Heart right ventricle (tissue), 16 donors: Measurements from ENCODE around the gene PAQR5. TPM values are rescaled to one million over a fixed set of nuclear protein-coding genes. Genes with fewer than 3 reads are reported as not detected.
A peak's percentile ranks its signal among the peaks of the same experiment; 100 is the strongest.

Experiments used
- ATAC-seq, 8 donors: fragments of 200-7000 bp; cut with Tn5 transposase; one replicate each; pipeline ENCODE4 v1.9.1; 2020; ENCODE audit warnings: mild to moderate bottlenecking in 8 of 8, moderate library complexity in 8 of 8, moderate number of reproducible peaks in 1 of 8
- DNase-seq, 2 donors: peaks; one replicate each; pipeline ENCODE4 v3.0.0-alpha.2; 2020
- H3K27ac ChIP-seq, 10 donors: fragments of 200-600 bp; sonication (generic) in 2 of 10; one replicate each; pipeline versions ENCODE4 v1.5.0 to v1.8.0; 2020 to 2022; ENCODE audit warnings: mild to moderate bottlenecking in 3 of 10
- H3K27me3 ChIP-seq, 7 donors: fragments of 200-600 bp; one replicate each; pipeline ENCODE4 v1.8.0; 2021 to 2022; ENCODE audit warnings: mild to moderate bottlenecking in 2 of 7
- H3K36me3 ChIP-seq, 9 donors: fragments of 200-600 bp; sonication (generic) in 1 of 9; one replicate each; pipeline versions ENCODE4 v1.5.0 to v1.8.0; 2020 to 2022; ENCODE audit warnings: mild to moderate bottlenecking in 2 of 9
- H3K4me1 ChIP-seq, 9 donors: fragments of 200-600 bp; sonication (generic) in 1 of 9; one replicate each; pipeline versions ENCODE4 v1.5.0 to v1.8.0; 2020 to 2022; ENCODE audit warnings: mild to moderate bottlenecking in 4 of 9
- H3K4me3 ChIP-seq, 10 donors: fragments of 200-600 bp; sonication (generic) in 2 of 10; one replicate each; pipeline versions ENCODE4 v1.5.0 to v1.8.0; 2020 to 2022; ENCODE audit warnings: mild to moderate bottlenecking in 7 of 10, moderate library complexity in 2 of 10
- H3K9me3 ChIP-seq, 11 donors: fragments of 200-600 bp in 10 of 11; sonication (generic) in 2 of 11; one replicate each; pipeline versions ENCODE4 v1.5.0 to v1.8.0; 2013 to 2022; ENCODE audit warnings: mild to moderate bottlenecking in 2 of 11, control low read depth in 1 of 11, moderate library complexity in 1 of 11
- CTCF ChIP-seq, 9 donors: fragments of 200-600 bp; sonication (generic) in 2 of 9; IDR thresholded peaks; one replicate each; pipeline versions ENCODE4 v1.5.0 to v1.8.0; 2021 to 2022; ENCODE audit warnings: antibody characterized with exemption in 9 of 9, mild to moderate bottlenecking in 5 of 9, moderate library complexity in 1 of 9
- WGBS, 2 donors: extraction: QIAGEN DNeasy Blood & Tissue Kit; methylation state at CpG; one replicate each; pipeline ENCODE4 v1.1.7; 2013; ENCODE audit warnings: inconsistent platforms in 1 of 2; 5-methylcytosine and 5-hydroxymethylcytosine counted together
- intact Hi-C, 10 donors: fragments of 100-400 bp; cut with DNase I; formaldehyde crosslinking; loops; one replicate each; pipeline versions ENCODE4 v1.11.1 to v1.14.2; 2022
- long read RNA-seq, 3 donors: library from polyadenylated mRNA; unstranded; transcript quantifications; one replicate each; pipeline ENCODE4 v2.0.0, GENCODE V29; 2020 to 2021
- polyA plus RNA-seq, 2 donors: library from polyadenylated mRNA; stranded (reverse); fragments of 200-250 nt; gene quantifications; one replicate each; pipeline ENCODE4 v1.2.3, GENCODE V29; 2013
- total RNA-seq, 10 donors: library from RNA; stranded (reverse); fragmentation: NEBNext Ultra II Directional in 3 of 10; extraction: Animal tissue kit (Norgen Biotek cat#: 25700) in 3 of 10; gene quantifications; one replicate each; pipeline versions ENCODE4 v1.2.1 to v1.2.4, GENCODE V29; 2021 to 2023
- donor health status: Arrhythmogenic right ventricular cardiomyopathy.
- donor health status: ischemic (EF 13 %, LVEDD 7.1; RV severe dilation, severe dysfunction).
- donor health status: healthy with polysubstance abuse.
- donor health status: DM: no; HTN: yes; CAD: no.
- donor health status: DM: no; HTN: no; CAD: no.
- donor health status: ischemic (EF 25% LVEDD 6.9; RV normal size, moderate dysfunction).
- donor health status: ischemic (EF 25% LVEDD 5.7; RV mildly dilated, moderate dysfunction).
- donor health status: healthy.
- donor health status: DM: yes; HTN: yes; CAD: no.
- donor health status: Ischemic cardiomyopathy.
- donor health status: ischemic (EF 35%, LVEDD 5.7; RV mildly dilated, moderate dysfunction).
- donor health status: nonischemic (EF 11% LVEDD 7.7; RV severe dilation, severe dysfunction).
- donor health status: DM: yes; HTN: yes; CAD: no.
- donor health status: PGD.
- donor health status: ischemic (EF 29% LVEDD 5.4; RV normal size, mild dysfunction).
- donor health status: nonischemic (EF 23%, LVEDD 6.1; RV moderate dilation, normal function).

PAQR5 gene
- total RNA-seq = under 1 TPM; 0.32 to 0.97 (median 0.60) TPM
- polyA plus RNA-seq = 1 to 10 TPM in 1 of 2 donors, under 1 TPM in 1; 0.52 to 1.0 TPM
- long read RNA-seq, donor 1 = 0 reads
- long read RNA-seq, donor 2, partial matches to known transcripts = 1 of 2 reads
- long read RNA-seq, donor 2, other reads (novel, unspliced or antisense) = 1 of 2 reads
- long read RNA-seq, donor 3, partial matches to known transcripts = 1 of 1 reads
- long read RNA-seq, donor 3, other reads (novel, unspliced or antisense) = 0 of 1 reads

- ATAC-seq (peak; percentile 73 to 88 (median 82)), DNase-seq (peak; percentile 19 to 40)
- peak within 1 kb of the TSS; percentile 21 to 72 (median 60) for H3K4me3 ChIP-seq
- no peak for TF ChIP-seq CTCF (IDR thresholded peaks at IDR 0.05)
- WGBS, 2 donors = 1% methylated on average over 62 to 74 of the region's 74 CpGs
- H3K27me3 ChIP-seq = peaks cover 0 to 41% (median 26%) of the 10 kb centered on the region in 7 donors
- H3K9me3 ChIP-seq = no peaks in the 10 kb centered on the region
- peaks cover 0 to 22% (median 11%) of the 10 kb centered on the region in 9 donors for H3K4me1 ChIP-seq
- peak within 1 kb of the TSS in 2 of 10 donors; percentile 24 to 39 for H3K27ac ChIP-seq
- no peaks in the 10 kb centered on the region for H3K36me3 ChIP-seq
- intact Hi-C loops = no loop called here
Observed at GRCh38 chr15:69298697-69299441, at the start of gene PAQR5. TSS of gene PAQR5 (plus strand) at chr15:69298912. CDS start at chr15:69360081, 61,169 bp downstream.

GRCh38 chr15:69253156-69253555, 45.6 kb upstream of the PAQR5 start:
- H3K27ac ChIP-seq = peak overlapping the region in 3 of 10 donors; percentile 22 to 53 (median 32)
- no peaks in the 10 kb centered on the region for H3K27me3 ChIP-seq
- DNase-seq (peak; percentile 12 to 17), ATAC-seq (peak in 4 of 8 donors; percentile 42 to 68 (median 64))
- H3K4me3 ChIP-seq = no peak overlapping the region
- peaks cover 0 to 13% (median 3%) of the 10 kb centered on the region in 9 donors for H3K36me3 ChIP-seq
- intact Hi-C loops = no loop called here
- H3K4me1 ChIP-seq = peaks cover 0 to 17% (median 6%) of the 10 kb centered on the region in 9 donors
- TF ChIP-seq CTCF (IDR thresholded peaks at IDR 0.05) = no peak
- H3K9me3 ChIP-seq = no peaks in the 10 kb centered on the region
- WGBS, 2 donors = 46 to 50% methylated on average over 3 of the region's 3 CpGs

- Histone ChIP-seq H3K4me1 (peaks cover 0 to 11% (median 0%) of the 10 kb centered on the region in 9 donors), H3K4me3 (no peak overlapping the region), H3K27ac (no peak overlapping the region), H3K9me3 (no peaks in the 10 kb centered on the region), H3K27me3 (no peaks in the 10 kb centered on the region), H3K36me3 (peaks cover 0 to 46% (median 0%) of the 10 kb centered on the region in 9 donors)
- TF ChIP-seq CTCF (IDR thresholded peaks at IDR 0.05) = peak; percentile 45 to 76 (median 67)
- WGBS, 2 donors = 38 to 42% methylated on average over 5 of the region's 5 CpGs
- ATAC-seq (no peak), DNase-seq (no peak)
- intact Hi-C loops = loop anchor here in 9 of 10 donors (1.0 to 10.0 kb wide), 9 partner anchors 101 to 211 kb away; partner anchors contain the start of gene GLCE (in 5 of the 9)
Observed at GRCh38 chr15:69265347-69265955, 33.3 kb upstream of the PAQR5 start.

- Histone ChIP-seq H3K4me3 (no peak overlapping the region), H3K4me1 (peaks cover 0 to 18% (median 4%) of the 10 kb centered on the region in 9 donors), H3K27ac (no peak overlapping the region), H3K36me3 (peaks cover 0 to 20% (median 0%) of the 10 kb centered on the region in 9 donors), H3K9me3 (no peaks in the 10 kb centered on the region), H3K27me3 (no peaks in the 10 kb centered on the region)
- no peak for DNase-seq
- intact Hi-C loops = loop anchor here in 2 of 10 donors (10.0 kb wide), 1 partner anchor 124 kb away; no protein-coding TSS in a partner anchor
- no peak for ATAC-seq
- no peak for TF ChIP-seq CTCF (IDR thresholded peaks at IDR 0.05)
Observed at GRCh38 chr15:69271217-69271616, 27.5 kb upstream of the PAQR5 start.
